HL-60/S4 treated with phorbol 12-myristate 13-acetate at 8.2 ng/mL for 4 days and 3 days (cell line): ENCODE measurements around the gene CYP2W1.
"Not testable (repeated sequence)": the region's sequence is repeated elsewhere in the genome, so short reads cannot be mapped to it uniquely, and the experiment has no call there.

ENCODE experiments used
- in situ Hi-C: fragments of 300-500 bp; cut with MboI; formaldehyde crosslinking; loops from 2 replicates; pipeline ENCODE4 v1.15.0; 2022; ENCODE audit warnings: low sequenced_read_pairs

The CYP2W1 gene

GRCh38 chr7:983004-983615, at the start of gene CYP2W1:
Gene CYP2W1, plus strand, starts transcription at chr7:983181. Its CDS starts 31 bp downstream, at chr7:983212.
- in situ Hi-C loops: no loop called here

GRCh38 chr7:934469-935163, 48.4 kb upstream of the CYP2W1 start:
- in situ Hi-C loops: no loop called here

- in situ Hi-C loops: no loop called here
These were observed 47.7 kb upstream of the CYP2W1 start for GRCh38 chr7:935164-935873.

GRCh38 chr7:935874-936385, 47.1 kb upstream of the CYP2W1 start:
- in situ Hi-C loops: no loop called here

GRCh38 chr7:936386-937054, 46.5 kb upstream of the CYP2W1 start:
- in situ Hi-C loops: no loop called here

- in situ Hi-C loops: no loop called here
These were observed 45.0 kb upstream of the CYP2W1 start for GRCh38 chr7:937856-938484.

GRCh38 chr7:938546-939185, 44.3 kb upstream of the CYP2W1 start:
- in situ Hi-C loops: no loop called here

- in situ Hi-C loops: no loop called here
These were observed 43.1 kb upstream of the CYP2W1 start for GRCh38 chr7:939843-940242.

GRCh38 chr7:940599-941408, 42.2 kb upstream of the CYP2W1 start:
- in situ Hi-C loops: no loop called here

- in situ Hi-C loops: not testable (repeated sequence)
These were observed 39.2 kb upstream of the CYP2W1 start for GRCh38 chr7:943793-944192.

- in situ Hi-C loops: no loop called here
These were observed 38.2 kb upstream of the CYP2W1 start for GRCh38 chr7:944744-945143.

- in situ Hi-C loops: no loop called here
These were observed 37.8 kb upstream of the CYP2W1 start for GRCh38 chr7:945147-945555.

- in situ Hi-C loops: no loop called here
These were observed 37.3 kb upstream of the CYP2W1 start for GRCh38 chr7:945556-946255.

GRCh38 chr7:946256-946996, 36.6 kb upstream of the CYP2W1 start:
- in situ Hi-C loops: no loop called here

GRCh38 chr7:947391-948210, 35.4 kb upstream of the CYP2W1 start:
- in situ Hi-C loops: no loop called here

- in situ Hi-C loops: no loop called here
These were observed 33.7 kb upstream of the CYP2W1 start for GRCh38 chr7:949021-949934.
